ENCODE data around the gene NOVA2.

- TF ChIP-seq CTCF (IDR thresholded peaks at IDR 0.05; ENCODE audit: poor library complexity) = no peak
- no peak for TF ChIP-seq EZH2 (IDR thresholded peaks at IDR 0.05; ENCODE audit: borderline replicate concordance)
- TF ChIP-seq EZH2phosphoT487 (IDR thresholded peaks at IDR 0.05; ENCODE audit: low read depth, severe bottlenecking, unreplicated experiment) = no peak
These were observed 12.9 kb downstream of the NOVA2 start for GRCh38 chr19:45960595-45961235.

Measured in hepatocyte (in vitro differentiated cells).